HCT116 (cell line): Measurements from ENCODE around the gene LGI2. TPM values are rescaled to one million over a fixed set of nuclear protein-coding genes. Genes with fewer than 3 reads are reported as not detected.

ENCODE experiments used
- ATAC-seq: fragments of 200-7000 bp; cut with Tn5 transposase; 2 replicates; pipeline ENCODE4 v1.9.1; 2020; ENCODE audit warnings: mild to moderate bottlenecking, moderate library complexity
- BruUV-seq: library from RNA; stranded (reverse); fragments of 400-500 nt; replicated peaks from 2 replicates; lab custom pipeline; 2021; lab: Mats Ljungman, UMichigan
- CTCF ChIA-PET: fragments of 300-600 bp; sonication (Branson Sonifier 250); formaldehyde crosslinking; loops from one replicate; lab custom pipeline; 2021; ENCODE audit warnings: antibody characterized with exemption; lab: Charles Lee
- POLR2A ChIA-PET: fragments of 300-600, 350-600 bp; sonication (Branson Sonifier 250); formaldehyde crosslinking; loops from one replicate; lab custom pipeline; 2021; ENCODE audit warnings: antibody characterized with exemption; lab: Charles Lee
- RAD21 ChIA-PET, 2 experiments: fragments of 300-600 bp; sonication (Branson Sonifier 250); formaldehyde crosslinking; loops; one replicate each; lab custom pipeline; 2023; ENCODE audit warnings: low total read pairs in 2 of 2; ENCODE audit not compliant: uncharacterized antibody in 2 of 2, unreplicated experiment in 2 of 2, low non-redundant PET in 1 of 2; lab: Charles Lee
- DNase-seq: peaks from one replicate; pipeline ENCODE4 v3.0.0-alpha.2; 2010; ENCODE audit warnings: low read depth, low spot score
- H2AFZ ChIP-seq: fragments of 200-600 bp; shearing (Covaris generic), sonication (generic); 2 replicates; pipeline ENCODE4 v1.6.1; 2017; ENCODE audit warnings: low read depth, mixed run types, mixed read lengths, antibody characterized with exemption, low read length; ENCODE audit not compliant: poor library complexity, severe bottlenecking
- H3K27ac ChIP-seq: 2 replicates; pipeline ENCODE4 v1.5.1; 2012; ENCODE audit warnings: low read depth, low read length
- H3K27me3 ChIP-seq: fragments of 200-600 bp; sonication (generic); 2 replicates; pipeline ENCODE4 v1.6.1; 2016; ENCODE audit warnings: mixed run types, low read length, mixed read lengths; ENCODE audit not compliant: insufficient read depth
- H3K36me3 ChIP-seq, 2 experiments: fragments of 200-500 bp in 1 of 2; fragments of 200-600 bp in 1 of 2; sonication (Bioruptor generic) in 1 of 2; sonication (generic) in 1 of 2; 2 replicates each; pipeline versions ENCODE4 v1.5.1 to v1.6.1; 2014 to 2016; ENCODE audit warnings: low read length in 2 of 2, inconsistent platforms in 1 of 2, mixed read lengths in 1 of 2, mixed run types in 1 of 2; ENCODE audit not compliant: insufficient read depth in 2 of 2, control insufficient read depth in 1 of 2
- H3K4me1 ChIP-seq, 2 experiments: fragments of 200-600 bp in 1 of 2; sonication (generic) in 1 of 2; 2 replicates each; pipeline versions ENCODE4 v1.5.1 to v1.6.1; 2012 to 2017; ENCODE audit warnings: low read length in 2 of 2, inconsistent platforms in 1 of 2, mild to moderate bottlenecking in 1 of 2, mixed read lengths in 1 of 2, mixed run types in 1 of 2, moderate library complexity in 1 of 2; ENCODE audit not compliant: insufficient read depth in 2 of 2, control insufficient read depth in 1 of 2
- H3K4me2 ChIP-seq: fragments of 200-600 bp; sonication (generic); 2 replicates; pipeline ENCODE4 v1.6.1; 2017; ENCODE audit warnings: mixed run types, low read length, mixed read lengths
- H3K4me3 ChIP-seq, 2 experiments: fragments of 200-600 bp in 1 of 2; sonication (generic) in 1 of 2; replicated peaks in 1 of 2; 2 replicates each; pipeline ENCODE4 v1.5.1; 2011 to 2016; ENCODE audit warnings: low read length in 2 of 2, control low read depth in 1 of 2, low read depth in 1 of 2, mild to moderate bottlenecking in 1 of 2, mixed read lengths in 1 of 2, mixed run types in 1 of 2
- H3K79me2 ChIP-seq: fragments of 200-600 bp; sonication (generic); 2 replicates; pipeline ENCODE4 v1.6.1; 2017; ENCODE audit warnings: mild to moderate bottlenecking, mixed run types, low read length, moderate library complexity, mixed read lengths; ENCODE audit not compliant: insufficient read depth
- H3K9ac ChIP-seq: fragments of 200-600 bp; sonication (generic); 2 replicates; pipeline ENCODE4 v1.6.1; 2016; ENCODE audit warnings: low read length, mixed read lengths
- H3K9me2 ChIP-seq: fragments of 200-600 bp; sonication (generic), shearing (Covaris generic); 2 replicates; pipeline ENCODE4 v1.6.1; 2017; ENCODE audit warnings: mixed run types, mild to moderate bottlenecking, moderate library complexity; ENCODE audit not compliant: insufficient read depth
- H3K9me3 ChIP-seq, 2 experiments: fragments of 200-500 bp in 1 of 2; fragments of 200-600 bp in 1 of 2; sonication (Bioruptor generic) in 1 of 2; sonication (generic) in 1 of 2; 2 replicates each; pipeline ENCODE4 v1.6.1; 2014 to 2017; ENCODE audit warnings: low read length in 2 of 2, mixed read lengths in 2 of 2, inconsistent platforms in 1 of 2, low read depth in 1 of 2, mild to moderate bottlenecking in 1 of 2, mixed run types in 1 of 2, moderate library complexity in 1 of 2; ENCODE audit not compliant: control insufficient read depth in 1 of 2, insufficient read depth in 1 of 2
- H4K20me1 ChIP-seq: fragments of 200-600 bp; sonication (generic), shearing (Covaris generic); 2 replicates; pipeline ENCODE4 v1.6.1; 2017; ENCODE audit warnings: mixed run types, mild to moderate bottlenecking, moderate library complexity; ENCODE audit not compliant: insufficient read depth
- CBX3 ChIP-seq: IDR thresholded peaks from 2 replicates; pipeline ENCODE4 v1.6.1; 2012; ENCODE audit warnings: low read depth
- CEBPB ChIP-seq: IDR thresholded peaks from 2 replicates; pipeline ENCODE4 v1.6.1; 2012; ENCODE audit warnings: low read depth
- ELF1 ChIP-seq: IDR thresholded peaks from 2 replicates; pipeline ENCODE4 v1.6.1; 2012; ENCODE audit warnings: low read depth, borderline replicate concordance
- EZH2 ChIP-seq: fragments of 200-600 bp; sonication (generic); IDR thresholded peaks from 2 replicates; pipeline ENCODE4 v1.6.1; 2017; ENCODE audit warnings: antibody characterized with exemption, mixed run types
- EZH2phosphoT487 ChIP-seq: fragments of 200-600 bp; IDR thresholded peaks from 2 replicates; pipeline ENCODE4 v1.6.1; 2018; ENCODE audit warnings: antibody characterized with exemption, borderline replicate concordance
- FOSL1 ChIP-seq: IDR thresholded peaks from 2 replicates; pipeline ENCODE4 v1.6.1; 2012; ENCODE audit warnings: low read depth
- JUND ChIP-seq: IDR thresholded peaks from 2 replicates; pipeline ENCODE4 v1.6.1; 2012
- POLR2A ChIP-seq: IDR thresholded peaks from 2 replicates; pipeline ENCODE4 v1.7.0; 2011; ENCODE audit warnings: borderline replicate concordance; ENCODE audit not compliant: insufficient read depth, insufficient read length; ENCODE audit errors: extremely low read depth
- POLR2AphosphoS5 ChIP-seq: IDR thresholded peaks from 2 replicates; pipeline ENCODE4 v1.6.1; 2011; ENCODE audit warnings: mild to moderate bottlenecking, low read depth, low read length, moderate library complexity
- SIN3A ChIP-seq: IDR thresholded peaks from 2 replicates; pipeline ENCODE4 v1.6.1; 2012; ENCODE audit warnings: low read depth
- SP1 ChIP-seq: IDR thresholded peaks from 2 replicates; pipeline ENCODE4 v1.6.1; 2012; ENCODE audit warnings: low read depth
- TCF7L2 ChIP-seq: IDR thresholded peaks from 2 replicates; pipeline ENCODE4 v1.7.0; 2011; ENCODE audit warnings: borderline replicate concordance, inconsistent platforms; ENCODE audit not compliant: insufficient read depth, insufficient read length; ENCODE audit errors: extremely low read depth
- YY1 ChIP-seq: IDR thresholded peaks from 2 replicates; pipeline ENCODE4 v1.6.1; 2011; ENCODE audit warnings: low read length, low read depth, moderate library complexity, mild to moderate bottlenecking; ENCODE audit not compliant: insufficient replicate concordance; ENCODE audit errors: extremely low read depth
- ZFX ChIP-seq: fragments of 450-650 bp; IDR thresholded peaks from 2 replicates; pipeline ENCODE4 v1.6.1; 2017
- ZNF274 ChIP-seq: fragments of 200-500 bp; sonication (Bioruptor generic); IDR thresholded peaks from 2 replicates; pipeline ENCODE4 v1.6.1; 2014; ENCODE audit warnings: mild to moderate bottlenecking, low read depth, low read length, inconsistent platforms
- intact Hi-C: fragments of 100-400 bp; cut with micrococcal nuclease; formaldehyde crosslinking; loops from 2 replicates; pipeline ENCODE4 v1.10.0; 2022
- total RNA-seq: library from RNA; stranded (reverse); gene quantifications from one replicate; pipeline ENCODE4 v1.2.1, GENCODE V29; 2021; ENCODE audit not compliant: unreplicated experiment
- TF ChIP-seq, protein P1 (sequence below): IDR thresholded peaks from 2 replicates; pipeline ENCODE4 v1.6.1; 2012; ENCODE audit warnings: low read depth
- TF ChIP-seq, protein P2 (sequence below): IDR thresholded peaks from 2 replicates; pipeline ENCODE4 v1.6.1; 2012
- TF ChIP-seq, protein P3 (sequence below): IDR thresholded peaks from 2 replicates; pipeline ENCODE4 v1.6.1; 2012
- TF ChIP-seq, protein P4 (sequence below): IDR thresholded peaks from 2 replicates; pipeline ENCODE4 v1.6.1; 2011; ENCODE audit warnings: mild to moderate bottlenecking, low read length, moderate library complexity; ENCODE audit not compliant: insufficient replicate concordance; ENCODE audit errors: extremely low read depth
- TF ChIP-seq, protein P5 (sequence below), 3 experiments: fragments of 200-600 bp in 1 of 3; sonication (generic) in 1 of 3; IDR thresholded peaks in 2 of 3; conservative IDR thresholded peaks in 1 of 3; 2 replicates each; pipeline ENCODE4 v1.5.1; 2012 to 2017; ENCODE audit warnings: low read depth in 2 of 3, low read length in 2 of 3, antibody characterized with exemption in 1 of 3, borderline replicate concordance in 1 of 3, control low read depth in 1 of 3, mild to moderate bottlenecking in 1 of 3, mixed read lengths in 1 of 3, mixed run types in 1 of 3, moderate library complexity in 1 of 3; ENCODE audit not compliant: insufficient read depth in 1 of 3

The LGI2 gene
- total RNA-seq, 1 experiment from 2014 or later = not detected

DNA sequence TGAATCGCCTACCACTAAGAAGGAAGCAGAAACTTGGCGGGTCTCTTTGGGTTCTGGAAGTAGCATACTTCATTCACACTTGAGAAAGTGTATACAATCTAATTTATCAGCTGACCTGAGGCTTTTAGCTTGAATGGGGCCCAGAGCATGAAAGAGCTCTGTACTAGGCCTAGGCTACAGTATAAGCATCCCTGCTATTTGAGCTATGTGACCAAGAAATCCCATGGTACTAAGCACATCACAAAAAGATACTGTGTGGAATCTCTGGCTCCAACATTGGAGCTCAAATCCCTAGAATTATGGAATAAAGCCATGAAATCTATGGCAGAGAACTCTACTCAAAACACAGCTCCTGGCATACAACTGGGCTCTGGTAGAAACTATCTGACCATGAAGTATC lies 74.0 kb downstream of the LGI2 start:
- ChIA-PET POLR2A (no interaction called here), CTCF (no interaction called here), RAD21 (no interaction called here)
- Histone ChIP-seq H3K27me3 (0 out of 2 replicates have a peak, but pooled peaks cover 4% of the 10 kb centered on the region), H3K4me2 (no peak overlapping the region), H2AFZ (no peak overlapping the region), H4K20me1 (no peaks in the 10 kb centered on the region), H3K9me3 (no peaks in the 10 kb centered on the region), H3K9me2 (no peaks in the 10 kb centered on the region), H3K4me1 (no peaks in the 10 kb centered on the region), H3K4me3 (no peak overlapping the region), H3K36me3 (no peaks in the 10 kb centered on the region), H3K27ac (no peak overlapping the region), H3K79me2 (no peaks in the 10 kb centered on the region), H3K9ac (no peak overlapping the region)
- TF ChIP-seq EZH2phosphoT487 (no peak), CEBPB (no peak), ZFX (no peak), SP1 (no peak), CBX3 (no peak), POLR2A (no peak), ZNF274 (no peak), TCF7L2 (no peak), POLR2AphosphoS5 (no peak), SIN3A (no peak), YY1 (no peak), EZH2 (no peak), JUND (no peak), ELF1 (no peak), FOSL1 (no peak)
- TF ChIP-seq, protein P1, sequence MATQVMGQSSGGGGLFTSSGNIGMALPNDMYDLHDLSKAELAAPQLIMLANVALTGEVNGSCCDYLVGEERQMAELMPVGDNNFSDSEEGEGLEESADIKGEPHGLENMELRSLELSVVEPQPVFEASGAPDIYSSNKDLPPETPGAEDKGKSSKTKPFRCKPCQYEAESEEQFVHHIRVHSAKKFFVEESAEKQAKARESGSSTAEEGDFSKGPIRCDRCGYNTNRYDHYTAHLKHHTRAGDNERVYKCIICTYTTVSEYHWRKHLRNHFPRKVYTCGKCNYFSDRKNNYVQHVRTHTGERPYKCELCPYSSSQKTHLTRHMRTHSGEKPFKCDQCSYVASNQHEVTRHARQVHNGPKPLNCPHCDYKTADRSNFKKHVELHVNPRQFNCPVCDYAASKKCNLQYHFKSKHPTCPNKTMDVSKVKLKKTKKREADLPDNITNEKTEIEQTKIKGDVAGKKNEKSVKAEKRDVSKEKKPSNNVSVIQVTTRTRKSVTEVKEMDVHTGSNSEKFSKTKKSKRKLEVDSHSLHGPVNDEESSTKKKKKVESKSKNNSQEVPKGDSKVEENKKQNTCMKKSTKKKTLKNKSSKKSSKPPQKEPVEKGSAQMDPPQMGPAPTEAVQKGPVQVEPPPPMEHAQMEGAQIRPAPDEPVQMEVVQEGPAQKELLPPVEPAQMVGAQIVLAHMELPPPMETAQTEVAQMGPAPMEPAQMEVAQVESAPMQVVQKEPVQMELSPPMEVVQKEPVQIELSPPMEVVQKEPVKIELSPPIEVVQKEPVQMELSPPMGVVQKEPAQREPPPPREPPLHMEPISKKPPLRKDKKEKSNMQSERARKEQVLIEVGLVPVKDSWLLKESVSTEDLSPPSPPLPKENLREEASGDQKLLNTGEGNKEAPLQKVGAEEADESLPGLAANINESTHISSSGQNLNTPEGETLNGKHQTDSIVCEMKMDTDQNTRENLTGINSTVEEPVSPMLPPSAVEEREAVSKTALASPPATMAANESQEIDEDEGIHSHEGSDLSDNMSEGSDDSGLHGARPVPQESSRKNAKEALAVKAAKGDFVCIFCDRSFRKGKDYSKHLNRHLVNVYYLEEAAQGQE = no peak
- TF ChIP-seq, protein P2, sequence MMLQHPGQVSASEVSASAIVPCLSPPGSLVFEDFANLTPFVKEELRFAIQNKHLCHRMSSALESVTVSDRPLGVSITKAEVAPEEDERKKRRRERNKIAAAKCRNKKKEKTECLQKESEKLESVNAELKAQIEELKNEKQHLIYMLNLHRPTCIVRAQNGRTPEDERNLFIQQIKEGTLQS = no peak
- TF ChIP-seq, protein P3, sequence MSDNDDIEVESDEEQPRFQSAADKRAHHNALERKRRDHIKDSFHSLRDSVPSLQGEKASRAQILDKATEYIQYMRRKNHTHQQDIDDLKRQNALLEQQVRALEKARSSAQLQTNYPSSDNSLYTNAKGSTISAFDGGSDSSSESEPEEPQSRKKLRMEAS = no peak
- TF ChIP-seq, protein P4, sequence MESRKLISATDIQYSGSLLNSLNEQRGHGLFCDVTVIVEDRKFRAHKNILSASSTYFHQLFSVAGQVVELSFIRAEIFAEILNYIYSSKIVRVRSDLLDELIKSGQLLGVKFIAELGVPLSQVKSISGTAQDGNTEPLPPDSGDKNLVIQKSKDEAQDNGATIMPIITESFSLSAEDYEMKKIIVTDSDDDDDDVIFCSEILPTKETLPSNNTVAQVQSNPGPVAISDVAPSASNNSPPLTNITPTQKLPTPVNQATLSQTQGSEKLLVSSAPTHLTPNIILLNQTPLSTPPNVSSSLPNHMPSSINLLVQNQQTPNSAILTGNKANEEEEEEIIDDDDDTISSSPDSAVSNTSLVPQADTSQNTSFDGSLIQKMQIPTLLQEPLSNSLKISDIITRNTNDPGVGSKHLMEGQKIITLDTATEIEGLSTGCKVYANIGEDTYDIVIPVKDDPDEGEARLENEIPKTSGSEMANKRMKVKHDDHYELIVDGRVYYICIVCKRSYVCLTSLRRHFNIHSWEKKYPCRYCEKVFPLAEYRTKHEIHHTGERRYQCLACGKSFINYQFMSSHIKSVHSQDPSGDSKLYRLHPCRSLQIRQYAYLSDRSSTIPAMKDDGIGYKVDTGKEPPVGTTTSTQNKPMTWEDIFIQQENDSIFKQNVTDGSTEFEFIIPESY = no peak
- TF ChIP-seq, protein P5, sequence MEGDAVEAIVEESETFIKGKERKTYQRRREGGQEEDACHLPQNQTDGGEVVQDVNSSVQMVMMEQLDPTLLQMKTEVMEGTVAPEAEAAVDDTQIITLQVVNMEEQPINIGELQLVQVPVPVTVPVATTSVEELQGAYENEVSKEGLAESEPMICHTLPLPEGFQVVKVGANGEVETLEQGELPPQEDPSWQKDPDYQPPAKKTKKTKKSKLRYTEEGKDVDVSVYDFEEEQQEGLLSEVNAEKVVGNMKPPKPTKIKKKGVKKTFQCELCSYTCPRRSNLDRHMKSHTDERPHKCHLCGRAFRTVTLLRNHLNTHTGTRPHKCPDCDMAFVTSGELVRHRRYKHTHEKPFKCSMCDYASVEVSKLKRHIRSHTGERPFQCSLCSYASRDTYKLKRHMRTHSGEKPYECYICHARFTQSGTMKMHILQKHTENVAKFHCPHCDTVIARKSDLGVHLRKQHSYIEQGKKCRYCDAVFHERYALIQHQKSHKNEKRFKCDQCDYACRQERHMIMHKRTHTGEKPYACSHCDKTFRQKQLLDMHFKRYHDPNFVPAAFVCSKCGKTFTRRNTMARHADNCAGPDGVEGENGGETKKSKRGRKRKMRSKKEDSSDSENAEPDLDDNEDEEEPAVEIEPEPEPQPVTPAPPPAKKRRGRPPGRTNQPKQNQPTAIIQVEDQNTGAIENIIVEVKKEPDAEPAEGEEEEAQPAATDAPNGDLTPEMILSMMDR (IDR thresholded peaks at IDR 0.05 in 2 of 3, conservative IDR thresholded peaks at IDR 0.05 in 1 of 3; ENCODE audit: borderline replicate concordance in 1 of 3, insufficient read depth in 1 of 3, low read depth in 2 of 3, low read length in 2 of 3) = no peak
- no TSS peak for BruUV-seq
- intact Hi-C loops = no loop called here
- no peak for DNase-seq
- ATAC-seq = no peak
